H1 (cell line): Measurements from ENCODE around the gene LRRC55. TPM values are rescaled to one million over a fixed set of nuclear protein-coding genes. Genes with fewer than 3 reads are reported as not detected.

ENCODE experiments used
- CBX8 ChIP-seq: fragments of 300-800, 300-1000 bp; sonication (generic); IDR thresholded peaks from 2 replicates; pipeline ENCODE4 v1.7.1; 2016; ENCODE audit warnings: low read depth, low read length, borderline replicate concordance
- CHD7 ChIP-seq: fragments of 300-600 bp; sonication (generic); IDR thresholded peaks from 2 replicates; pipeline ENCODE4 v1.7.1; 2012; ENCODE audit warnings: low read length, moderate library complexity, mild to moderate bottlenecking, inconsistent platforms; ENCODE audit not compliant: insufficient replicate concordance
- JUN ChIP-seq: IDR thresholded peaks from 2 replicates; pipeline ENCODE4 v1.6.1; 2011; ENCODE audit warnings: low read depth, mild to moderate bottlenecking, improper control_type of control experiment, low read length
- NANOG ChIP-seq: IDR thresholded peaks from 2 replicates; pipeline ENCODE4 v1.6.1; 2011; ENCODE audit warnings: low read length, low read depth, mild to moderate bottlenecking, inconsistent platforms; ENCODE audit not compliant: insufficient read depth, poor library complexity, severe bottlenecking
- SIRT6 ChIP-seq: IDR thresholded peaks from one replicate; pipeline ENCODE4 v1.7.1; 2012; ENCODE audit warnings: low read length, inconsistent platforms
- polyA plus RNA-seq, 7 experiments: library from polyadenylated mRNA; depleted of rRNA in 3 of 7; stranded (reverse) in 5 of 7; unstranded in 2 of 7; fragments of >200 nt in 5 of 7; fragments of 200-250 nt in 2 of 7; gene quantifications; 1 replicate in 5 of 7; 2 replicates in 1 of 7; 4 replicates in 1 of 7; pipeline versions ENCODE4 v1.2.1 to v1.2.3, GENCODE V29; 2011 to 2013; ENCODE audit warnings: missing spikeins in 2 of 7, mixed read lengths in 2 of 7
- total RNA-seq: library from RNA; stranded (reverse); fragmentation: NEBNext Ultra II Directional; extraction: Animal tissue kit (Norgen Biotek cat#: 25700); gene quantifications from 2 replicates; pipeline ENCODE4 v1.2.1, GENCODE V29; 2021

Gene LRRC55
- total and polyA plus RNA-seq, 2 of the 8 experiments (the other 6 are each of a cell fraction or from before 2014, with no cell fraction given): 0.62 to 1.1 TPM

- TF ChIP-seq CHD7: no peak
- TF ChIP-seq SIRT6: no peak
- no peak for TF ChIP-seq CBX8
- no peak for TF ChIP-seq NANOG
- no peak for TF ChIP-seq JUN
These were observed 25.4 kb downstream of the LRRC55 start (continued) for GRCh38 chr11:57207168-57207567.
